Vagina (tissue), 2 donors: ENCODE measurements around the gene ZNF804A. TPM values are rescaled to one million over a fixed set of nuclear protein-coding genes. Genes with fewer than 3 reads are reported as not detected.

Experiments used
- DNase-seq, 2 donors: peaks; one replicate each; pipeline ENCODE4 v3.0.0-alpha.2; 2017; ENCODE audit errors: extremely low spot score in 2 of 2
- H3K27ac ChIP-seq: fragments of 200-600 bp; sonication (generic); one replicate; pipeline ENCODE4 v1.5.1; 2019
- H3K27me3 ChIP-seq: fragments of 200-600 bp; sonication (generic); one replicate; pipeline ENCODE4 v1.5.1; 2019
- H3K36me3 ChIP-seq, 2 donors: fragments of 200-600 bp; sonication (generic); one replicate each; pipeline ENCODE4 v1.5.1; 2017 to 2019
- H3K4me1 ChIP-seq: fragments of 200-600 bp; sonication (generic); one replicate; pipeline ENCODE4 v1.5.1; 2019
- H3K4me3 ChIP-seq, 2 donors: fragments of 200-600 bp; sonication (generic); 1 replicate in 1 of 2; 2 replicates in 1 of 2; pipeline ENCODE4 v1.5.1; 2016 to 2019
- H3K9me3 ChIP-seq: fragments of 200-600 bp; sonication (generic); one replicate; pipeline ENCODE4 v1.5.1; 2019
- POLR2A ChIP-seq, 2 donors: fragments of 450-650 bp; IDR thresholded peaks; one replicate each; pipeline ENCODE4 v1.6.1; 2017; ENCODE audit warnings: antibody characterized with exemption in 2 of 2, mild to moderate bottlenecking in 2 of 2, moderate library complexity in 2 of 2
- POLR2AphosphoS5 ChIP-seq, 2 donors: sonication (generic); formaldehyde crosslinking; IDR thresholded peaks; one replicate each; pipeline ENCODE4 v1.9.0; 2017; ENCODE audit warnings: antibody characterized with exemption in 2 of 2, mild to moderate bottlenecking in 2 of 2, low read depth in 1 of 2; ENCODE audit not compliant: insufficient read depth in 1 of 2
- intact Hi-C: fragments of 100-400 bp; cut with DNase I; formaldehyde crosslinking; loops from one replicate; pipeline ENCODE4 v1.15.1; 2023
- total RNA-seq: library from RNA; depleted of rRNA; stranded (reverse); fragments of >200 nt; gene quantifications from one replicate; pipeline ENCODE4 v1.2.3, GENCODE V29; 2016
- TF ChIP-seq, protein P1 (sequence below), 3 experiments: fragments of 450-650 bp in 2 of 3; fragments of 200-600 bp in 1 of 3; sonication (generic) in 1 of 3; IDR thresholded peaks; one replicate each; pipeline ENCODE4 v1.5.1; 2017 to 2019; ENCODE audit warnings: antibody characterized with exemption in 3 of 3, mild to moderate bottlenecking in 2 of 3, moderate library complexity in 2 of 3

The ZNF804A gene
- total RNA-seq, 1 donor from 2014 or later: 1.2 TPM

- Histone ChIP-seq H3K9me3 (no peaks in the 10 kb centered on the region), H3K27me3 (no peaks in the 10 kb centered on the region), H3K27ac (no peak overlapping the region), H3K4me3 (no peak overlapping the region), H3K4me1 (no peaks in the 10 kb centered on the region), H3K36me3 (no peaks in the 10 kb centered on the region)
- TF ChIP-seq POLR2A (IDR thresholded peaks at IDR 0.05) (no peak), POLR2AphosphoS5 (IDR thresholded peaks at IDR 0.05; ENCODE audit: insufficient read depth in 1 of 2, low read depth in 1 of 2) (no peak)
- TF ChIP-seq, protein P1, sequence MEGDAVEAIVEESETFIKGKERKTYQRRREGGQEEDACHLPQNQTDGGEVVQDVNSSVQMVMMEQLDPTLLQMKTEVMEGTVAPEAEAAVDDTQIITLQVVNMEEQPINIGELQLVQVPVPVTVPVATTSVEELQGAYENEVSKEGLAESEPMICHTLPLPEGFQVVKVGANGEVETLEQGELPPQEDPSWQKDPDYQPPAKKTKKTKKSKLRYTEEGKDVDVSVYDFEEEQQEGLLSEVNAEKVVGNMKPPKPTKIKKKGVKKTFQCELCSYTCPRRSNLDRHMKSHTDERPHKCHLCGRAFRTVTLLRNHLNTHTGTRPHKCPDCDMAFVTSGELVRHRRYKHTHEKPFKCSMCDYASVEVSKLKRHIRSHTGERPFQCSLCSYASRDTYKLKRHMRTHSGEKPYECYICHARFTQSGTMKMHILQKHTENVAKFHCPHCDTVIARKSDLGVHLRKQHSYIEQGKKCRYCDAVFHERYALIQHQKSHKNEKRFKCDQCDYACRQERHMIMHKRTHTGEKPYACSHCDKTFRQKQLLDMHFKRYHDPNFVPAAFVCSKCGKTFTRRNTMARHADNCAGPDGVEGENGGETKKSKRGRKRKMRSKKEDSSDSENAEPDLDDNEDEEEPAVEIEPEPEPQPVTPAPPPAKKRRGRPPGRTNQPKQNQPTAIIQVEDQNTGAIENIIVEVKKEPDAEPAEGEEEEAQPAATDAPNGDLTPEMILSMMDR (IDR thresholded peaks at IDR 0.05): no peak
- DNase-seq: no peak
- intact Hi-C loops: no loop called here
Observed at GRCh38 chr2:184566716-184567115, 31.6 kb upstream of the ZNF804A start.

DNA sequence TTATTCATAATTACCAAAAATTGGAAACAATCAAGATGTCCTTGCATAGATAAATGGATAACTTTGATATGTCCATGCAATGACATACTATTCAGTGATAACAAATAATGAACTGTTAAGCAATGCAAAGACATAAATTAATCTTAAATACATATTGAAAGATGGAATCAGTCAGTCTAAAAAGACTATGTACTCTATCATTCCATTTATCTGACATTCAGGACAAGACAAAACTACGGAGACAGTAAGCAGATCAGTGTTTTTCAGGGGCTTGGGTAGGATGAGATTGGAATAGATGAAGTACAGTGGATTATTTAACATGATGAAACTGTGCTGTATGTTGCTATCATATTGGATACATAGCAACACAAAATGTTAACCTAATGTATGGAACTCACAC is 21.3 kb upstream of the ZNF804A start:
- Histone ChIP-seq H3K36me3 (no peaks in the 10 kb centered on the region), H3K4me3 (no peak overlapping the region), H3K9me3 (no peaks in the 10 kb centered on the region), H3K4me1 (no peaks in the 10 kb centered on the region), H3K27ac (no peak overlapping the region), H3K27me3 (no peaks in the 10 kb centered on the region)
- TF ChIP-seq POLR2AphosphoS5 (IDR thresholded peaks at IDR 0.05; ENCODE audit: insufficient read depth in 1 of 2, low read depth in 1 of 2): no peak
- TF ChIP-seq POLR2A (IDR thresholded peaks at IDR 0.05): no peak
- TF ChIP-seq, protein P1 (IDR thresholded peaks at IDR 0.05): no peak
- intact Hi-C loops: no loop called here
- DNase-seq: no peak

- H3K4me3 ChIP-seq: no peak overlapping the region
- H3K4me1 ChIP-seq: no peaks in the 10 kb centered on the region
- no peaks in the 10 kb centered on the region for H3K9me3 ChIP-seq
- no peak overlapping the region for H3K27ac ChIP-seq
- no peak for DNase-seq
- H3K36me3 ChIP-seq: no peaks in the 10 kb centered on the region
- no peak for TF ChIP-seq POLR2AphosphoS5 (IDR thresholded peaks at IDR 0.05; ENCODE audit: insufficient read depth in 1 of 2, low read depth in 1 of 2)
- TF ChIP-seq POLR2A (IDR thresholded peaks at IDR 0.05): no peak
- TF ChIP-seq, protein P1 (IDR thresholded peaks at IDR 0.05): no peak
- intact Hi-C loops: no loop called here
- H3K27me3 ChIP-seq: no peaks in the 10 kb centered on the region
Observed at GRCh38 chr2:184577743-184578142, 20.6 kb upstream of the ZNF804A start.

DNA sequence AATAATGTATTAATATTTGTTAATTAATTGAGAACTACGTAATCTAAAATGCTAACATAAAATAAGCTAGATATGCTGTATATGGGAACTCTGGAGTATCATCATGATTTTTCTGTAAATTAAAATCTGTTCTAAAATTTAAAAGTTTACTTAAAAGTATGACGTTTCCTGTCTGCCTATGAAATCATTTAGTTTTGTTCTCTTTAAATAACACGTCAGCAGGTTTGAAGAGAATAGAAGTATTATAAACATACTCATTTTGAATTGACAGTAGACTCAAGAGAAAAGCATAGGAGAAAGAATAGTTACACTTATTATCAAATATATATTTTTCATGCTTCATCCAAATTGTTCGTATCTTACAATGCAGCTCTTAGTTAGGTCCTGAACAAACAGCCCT is 19.1 kb upstream of the ZNF804A start:
- Histone ChIP-seq H3K27ac (no peak overlapping the region), H3K27me3 (no peaks in the 10 kb centered on the region), H3K4me1 (no peaks in the 10 kb centered on the region), H3K36me3 (no peaks in the 10 kb centered on the region), H3K4me3 (no peak overlapping the region), H3K9me3 (no peaks in the 10 kb centered on the region)
- TF ChIP-seq POLR2A (IDR thresholded peaks at IDR 0.05) (no peak), POLR2AphosphoS5 (IDR thresholded peaks at IDR 0.05; ENCODE audit: insufficient read depth in 1 of 2, low read depth in 1 of 2) (no peak)
- TF ChIP-seq, protein P1 (IDR thresholded peaks at IDR 0.05): no peak
- intact Hi-C loops: no loop called here
- no peak for DNase-seq

DNA sequence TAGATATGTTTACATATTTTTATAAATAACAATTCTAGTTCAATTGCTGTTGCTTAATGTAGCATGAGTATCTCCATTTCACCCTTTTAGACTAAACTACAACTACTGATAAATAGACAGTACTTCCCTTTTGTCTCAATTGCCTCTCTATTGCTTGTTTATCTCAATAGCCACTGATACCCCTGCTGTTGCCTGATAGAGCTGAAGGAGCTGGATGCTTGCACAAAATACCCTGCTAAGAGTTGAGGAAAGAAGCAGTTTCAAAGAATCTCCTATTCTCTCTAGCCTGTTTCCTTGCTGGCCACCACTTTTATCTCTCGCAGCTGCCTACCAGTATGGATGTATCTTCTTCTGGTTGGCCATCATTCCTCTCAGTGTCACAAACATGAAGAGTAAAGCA is 16.9 kb upstream of the ZNF804A start:
- Histone ChIP-seq H3K27me3 (no peaks in the 10 kb centered on the region), H3K4me3 (no peak overlapping the region), H3K27ac (no peak overlapping the region), H3K36me3 (no peaks in the 10 kb centered on the region), H3K9me3 (no peaks in the 10 kb centered on the region), H3K4me1 (no peaks in the 10 kb centered on the region)
- TF ChIP-seq POLR2A (IDR thresholded peaks at IDR 0.05) (no peak), POLR2AphosphoS5 (IDR thresholded peaks at IDR 0.05; ENCODE audit: insufficient read depth in 1 of 2, low read depth in 1 of 2) (no peak)
- TF ChIP-seq, protein P1 (IDR thresholded peaks at IDR 0.05): no peak
- DNase-seq: no peak
- intact Hi-C loops: no loop called here
